RWPE2 (cell line): ENCODE measurements around the gene DNAH7.
"Not testable (repeated sequence)": the region's sequence is repeated elsewhere in the genome, so short reads cannot be mapped to it uniquely, and the experiment has no call there.

ENCODE experiments used
- ATAC-seq: fragments of 200-7000 bp; cut with Tn5 transposase; 3 replicates; pipeline ENCODE4 v1.9.1; 2021; ENCODE audit warnings: low read depth
- DNase-seq: peaks from one replicate; pipeline ENCODE4 v3.0.0-alpha.2; 2020; ENCODE audit warnings: low spot score
- H3K27ac ChIP-seq: fragments of 450-650 bp; 2 replicates; pipeline ENCODE4 v1.5.1; 2017; ENCODE audit warnings: mild to moderate bottlenecking; ENCODE audit not compliant: poor library complexity, severe bottlenecking
- H3K27me3 ChIP-seq: fragments of 250-450 bp; sonication (Bioruptor Pico); 2 replicates; pipeline ENCODE4 v1.5.1; 2021; ENCODE audit warnings: mild to moderate bottlenecking, moderate library complexity; ENCODE audit not compliant: insufficient read depth, poor library complexity, severe bottlenecking
- H3K36me3 ChIP-seq: fragments of 250-450 bp; sonication (Bioruptor Pico); 2 replicates; pipeline ENCODE4 v1.5.1; 2020; ENCODE audit warnings: low read depth, mild to moderate bottlenecking, moderate library complexity
- H3K4me1 ChIP-seq: fragments of 250-450 bp; sonication (Bioruptor Pico); 2 replicates; pipeline ENCODE4 v1.5.1; 2021; ENCODE audit warnings: mild to moderate bottlenecking, moderate library complexity; ENCODE audit not compliant: insufficient read depth, poor library complexity, severe bottlenecking
- H3K4me3 ChIP-seq: fragments of 250-450 bp; sonication (Bioruptor Pico); 2 replicates; pipeline ENCODE4 v1.5.1; 2021; ENCODE audit warnings: mild to moderate bottlenecking, moderate library complexity; ENCODE audit not compliant: severe bottlenecking
- H3K9me3 ChIP-seq: fragments of 250-450 bp; sonication (Bioruptor Pico); 2 replicates; pipeline ENCODE4 v1.5.1; 2021; ENCODE audit warnings: mild to moderate bottlenecking, moderate library complexity; ENCODE audit not compliant: severe bottlenecking
- CTCF ChIP-seq: fragments of 450-650 bp; IDR thresholded peaks from one replicate; pipeline ENCODE4 v1.5.1; 2017; ENCODE audit warnings: mild to moderate bottlenecking, moderate library complexity; ENCODE audit not compliant: poor library complexity, severe bottlenecking

The DNAH7 gene

GRCh38 chr2:195925120-195925519 is 143.5 kb downstream of the DNAH7 start:
- no peak for ATAC-seq
- Histone ChIP-seq H3K9me3 (no peaks in the 10 kb centered on the region), H3K27me3 (no peaks in the 10 kb centered on the region), H3K27ac (no peak overlapping the region), H3K36me3 (no peaks in the 10 kb centered on the region), H3K4me3 (no peak overlapping the region), H3K4me1 (no peaks in the 10 kb centered on the region)
- no peak for TF ChIP-seq CTCF
- DNase-seq: no peak

GRCh38 chr2:195923889-195924288 is 144.7 kb downstream of the DNAH7 start:
- TF ChIP-seq CTCF: no peak
- Histone ChIP-seq H3K27ac (no peak overlapping the region), H3K4me3 (no peak overlapping the region), H3K27me3 (no peaks in the 10 kb centered on the region), H3K4me1 (no peaks in the 10 kb centered on the region), H3K9me3 (no peaks in the 10 kb centered on the region), H3K36me3 (no peaks in the 10 kb centered on the region)
- DNase-seq: no peak
- no peak for ATAC-seq

- not testable (repeated sequence) for ATAC-seq, H3K4me3 ChIP-seq, H3K36me3 ChIP-seq, H3K27ac ChIP-seq, H3K27me3 ChIP-seq, H3K4me1 ChIP-seq, DNase-seq, H3K9me3 ChIP-seq
Measured at GRCh38 chr2:195917021-195917600, 151.5 kb downstream of the DNAH7 start.

GRCh38 chr2:195912079-195912478 is 156.6 kb downstream of the DNAH7 start:
- no peak overlapping the region for H3K27ac ChIP-seq
- no peaks in the 10 kb centered on the region for H3K27me3 ChIP-seq
- no peaks in the 10 kb centered on the region for H3K9me3 ChIP-seq
- no peak overlapping the region for H3K4me3 ChIP-seq
- H3K4me1 ChIP-seq: no peaks in the 10 kb centered on the region
- TF ChIP-seq CTCF: no peak
- H3K36me3 ChIP-seq: no peaks in the 10 kb centered on the region
- DNase-seq (no peak), ATAC-seq (no peak)

GRCh38 chr2:195910570-195910969 is 158.1 kb downstream of the DNAH7 start:
- ATAC-seq (no peak), DNase-seq (no peak)
- H3K27me3 ChIP-seq: no peaks in the 10 kb centered on the region
- no peak overlapping the region for H3K27ac ChIP-seq
- no peaks in the 10 kb centered on the region for H3K4me1 ChIP-seq
- H3K4me3 ChIP-seq: no peak overlapping the region
- no peak for TF ChIP-seq CTCF
- H3K9me3 ChIP-seq: no peaks in the 10 kb centered on the region
- no peaks in the 10 kb centered on the region for H3K36me3 ChIP-seq
